Measurements from ENCODE around the gene KNL1.
A peak's percentile ranks its signal among the peaks of the same experiment; 100 is the strongest.
"Not testable (repeated sequence)": the region's sequence is repeated elsewhere in the genome, so short reads cannot be mapped to it uniquely, and the experiment has no call there.

KNL1 gene

GRCh38 chr15:40567111-40567510 is 26.9 kb upstream of the KNL1 start:
- no peak for TF ChIP-seq ZFX (IDR thresholded peaks at IDR 0.05)
- TF ChIP-seq CTCF (conservative IDR thresholded peaks at IDR 0.05): no peak; the same call in 1 of the 2 replicates

GRCh38 chr15:40569129-40569953 is 24.7 kb upstream of the KNL1 start, which contains the start of gene RPUSD2:
TSS of gene RPUSD2 (plus strand) at chr15:40569299. CDS start at chr15:40569338, 39 bp downstream.
- H3K27ac ChIP-seq: peak within 1 kb of the TSS; percentile 72
- TF ChIP-seq ZFX (IDR thresholded peaks at IDR 0.05): peak; percentile 83
- no peak for TF ChIP-seq CTCF (conservative IDR thresholded peaks at IDR 0.05)

More at GRCh38 chr15:40567111-40567510, 26.9 kb upstream of the KNL1 start:
- H3K27ac ChIP-seq: no peak overlapping the region

GRCh38 chr15:40575113-40575512 is 18.9 kb upstream of the KNL1 start:
- TF ChIP-seq ZFX (IDR thresholded peaks at IDR 0.05): no peak
- no peak for TF ChIP-seq CTCF (conservative IDR thresholded peaks at IDR 0.05)
- no peak overlapping the region for H3K27ac ChIP-seq

- not testable (repeated sequence) for H3K27ac ChIP-seq
Measured at GRCh38 chr15:40576914-40577313, 17.1 kb upstream of the KNL1 start.

GRCh38 chr15:40578892-40579291 is 15.2 kb upstream of the KNL1 start:
- H3K27ac ChIP-seq: no peak overlapping the region
- no peak for TF ChIP-seq CTCF (conservative IDR thresholded peaks at IDR 0.05)
- no peak for TF ChIP-seq ZFX (IDR thresholded peaks at IDR 0.05)

- not testable (repeated sequence) for H3K27ac ChIP-seq
Measured at GRCh38 chr15:40581796-40582195, 12.3 kb upstream of the KNL1 start.

- peak overlapping the region; percentile 31 for H3K27ac ChIP-seq
Measured at GRCh38 chr15:40582726-40583246, 11.3 kb upstream of the KNL1 start.

More at GRCh38 chr15:40582726-40583246, 11.3 kb upstream of the KNL1 start:
- no peak for TF ChIP-seq ZFX (IDR thresholded peaks at IDR 0.05)
- TF ChIP-seq CTCF (conservative IDR thresholded peaks at IDR 0.05): no peak

All from C4-2B (cell line).